ENCODE data around the gene TGM2.

TGM2 gene

DNA sequence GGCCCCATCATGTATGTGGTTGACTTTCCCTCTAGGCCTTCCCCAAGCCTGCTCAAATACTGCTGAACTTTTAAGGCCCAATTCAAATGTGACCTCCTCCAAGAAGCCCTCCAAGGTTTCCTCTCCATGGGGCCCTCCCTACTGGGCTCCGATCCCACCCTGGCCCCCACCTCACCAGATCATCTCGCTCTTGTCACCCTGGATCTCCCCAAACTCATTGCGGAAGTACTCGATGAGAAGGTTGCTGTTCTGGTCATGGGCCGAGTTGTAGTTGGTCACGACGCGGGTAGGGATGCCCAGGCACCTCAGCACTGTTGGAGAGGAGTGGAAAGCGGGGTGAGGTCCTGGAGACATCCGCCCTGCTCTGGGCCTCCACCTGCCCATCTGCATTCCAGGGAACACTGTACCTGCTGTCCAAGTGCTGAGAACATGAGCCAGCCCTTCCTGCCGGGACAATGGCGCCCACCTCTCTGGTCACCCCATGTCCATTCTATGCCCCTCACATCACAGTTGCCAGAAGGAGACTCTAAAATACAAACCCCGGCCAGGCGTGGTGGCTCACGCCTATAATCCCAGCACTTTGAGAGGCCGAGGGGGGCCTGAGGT lies 23.1 kb downstream of the TGM2 start:
- no peak for DNase-seq

GRCh38 chr20:38141204-38141888 lies 23.7 kb downstream of the TGM2 start:
- no peak for DNase-seq

- no peak for DNase-seq
Measured at GRCh38 chr20:38139977-38140753, 24.9 kb downstream of the TGM2 start.

DNA sequence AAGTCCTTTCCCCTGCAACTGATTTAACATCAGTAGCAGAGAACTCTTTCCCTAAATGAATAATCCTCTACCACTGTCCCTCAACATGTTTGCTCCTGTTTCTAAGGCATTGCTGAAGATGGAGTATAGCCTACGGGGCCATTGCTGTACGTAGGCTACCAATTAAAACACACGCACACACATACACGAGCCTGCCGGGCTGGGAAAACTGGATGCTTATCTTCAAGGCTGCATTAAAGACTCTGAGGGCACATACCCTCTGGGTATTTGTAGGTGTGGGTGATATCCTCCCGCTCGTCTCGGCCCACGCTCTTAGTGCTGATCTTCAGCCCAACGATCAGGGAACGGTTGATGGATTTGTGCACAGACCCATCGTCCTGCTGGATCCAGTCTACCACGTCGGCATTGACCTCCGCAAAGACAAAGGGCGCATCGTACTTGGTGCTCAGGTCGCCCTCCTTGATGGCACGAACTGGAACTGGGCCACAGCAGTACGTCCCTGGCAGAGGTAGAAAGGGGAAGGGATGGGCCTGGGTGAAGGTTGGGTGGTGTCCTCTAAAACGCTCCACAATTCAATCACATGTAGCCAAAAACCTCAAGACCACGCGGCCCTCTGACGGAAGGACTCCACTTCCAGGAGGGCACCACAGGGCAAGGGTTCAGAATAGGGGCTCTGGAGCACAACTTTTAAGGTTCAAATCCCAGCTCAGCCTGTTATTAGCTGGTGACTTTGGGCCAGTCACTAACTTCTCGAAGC lies 25.7 kb downstream of the TGM2 start:
- no peak for DNase-seq

GRCh38 chr20:38138086-38138778 lies 26.8 kb downstream of the TGM2 start:
- DNase-seq = no peak

DNA sequence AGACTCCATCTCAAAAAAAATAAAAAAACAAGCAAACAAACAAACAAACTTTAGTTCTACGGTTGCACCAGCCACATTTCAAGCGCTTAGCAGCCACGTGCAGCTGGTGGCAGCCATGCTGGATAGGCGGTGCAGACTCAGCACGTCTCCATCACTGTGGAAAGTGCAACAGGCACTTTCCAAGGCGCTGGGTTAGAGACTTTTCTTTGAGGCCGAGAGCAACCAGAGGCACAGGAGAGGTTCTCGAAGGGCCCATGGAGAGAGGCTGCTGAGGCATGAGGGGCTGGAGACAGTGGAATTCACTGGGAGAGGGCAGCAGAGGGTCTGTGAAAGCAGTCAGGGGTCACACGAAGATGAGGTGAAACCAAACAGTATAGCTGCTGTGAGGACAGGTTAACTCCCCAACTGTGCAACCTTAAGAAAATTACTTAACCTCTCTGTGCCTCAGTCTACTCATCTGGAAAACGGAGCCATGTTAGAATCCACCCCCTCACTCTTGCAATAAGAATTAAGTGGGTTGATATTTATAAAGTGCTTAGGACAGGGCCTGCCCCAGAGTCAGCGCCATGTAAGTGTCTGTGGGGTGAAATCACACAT lies 27.5 kb downstream of the TGM2 start:
- DNase-seq = no peak

DNA sequence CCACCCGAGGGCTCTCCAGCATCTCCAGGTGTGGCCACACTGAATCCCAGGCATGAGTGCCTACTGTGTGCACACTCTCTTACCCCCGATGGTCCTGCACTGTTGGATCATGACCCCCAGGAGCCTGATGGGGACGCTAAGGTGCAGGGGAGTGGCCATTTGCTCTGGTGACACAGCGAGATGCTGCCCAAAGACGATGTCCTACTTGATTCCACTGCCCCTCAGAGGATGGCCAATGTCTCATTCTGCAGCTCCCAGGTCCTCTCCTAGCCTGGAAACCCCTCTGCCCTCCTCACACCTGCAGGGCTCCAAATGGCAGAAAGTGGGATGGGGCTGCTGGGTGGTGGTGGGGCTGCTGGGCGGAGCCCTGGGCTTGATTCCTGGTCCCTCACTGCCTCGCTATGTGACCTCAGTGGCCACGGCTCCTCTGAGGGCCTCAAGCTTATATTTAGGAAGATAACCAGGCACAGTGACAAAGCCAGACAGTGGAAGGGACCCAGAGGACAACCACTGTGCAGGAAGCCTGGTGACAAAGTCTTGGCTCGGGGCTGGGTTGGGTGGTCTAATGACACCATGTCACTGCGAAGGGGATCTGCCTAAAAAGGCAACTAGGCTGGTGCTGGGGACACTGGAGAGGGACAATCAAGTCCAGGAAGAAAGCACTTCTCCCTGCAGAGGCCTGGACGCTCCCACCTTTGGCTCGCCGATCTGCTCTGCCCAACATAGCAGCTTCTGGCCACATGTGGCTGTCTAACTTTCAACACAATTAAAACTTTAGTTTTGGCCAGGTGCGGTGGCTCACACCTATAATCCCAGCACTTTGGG lies 28.4 kb downstream of the TGM2 start:
- DNase-seq = no peak

- no peak for DNase-seq
Measured at GRCh38 chr20:38135651-38136420, 29.2 kb downstream of the TGM2 start.

GRCh38 chr20:38135271-38135650 lies 29.8 kb downstream of the TGM2 start:
- no peak for DNase-seq

- DNase-seq = no peak
Measured at GRCh38 chr20:38134427-38135270, 30.4 kb downstream of the TGM2 start.

GRCh38 chr20:38133680-38134426 lies 31.2 kb downstream of the TGM2 start:
- DNase-seq = no peak

DNA sequence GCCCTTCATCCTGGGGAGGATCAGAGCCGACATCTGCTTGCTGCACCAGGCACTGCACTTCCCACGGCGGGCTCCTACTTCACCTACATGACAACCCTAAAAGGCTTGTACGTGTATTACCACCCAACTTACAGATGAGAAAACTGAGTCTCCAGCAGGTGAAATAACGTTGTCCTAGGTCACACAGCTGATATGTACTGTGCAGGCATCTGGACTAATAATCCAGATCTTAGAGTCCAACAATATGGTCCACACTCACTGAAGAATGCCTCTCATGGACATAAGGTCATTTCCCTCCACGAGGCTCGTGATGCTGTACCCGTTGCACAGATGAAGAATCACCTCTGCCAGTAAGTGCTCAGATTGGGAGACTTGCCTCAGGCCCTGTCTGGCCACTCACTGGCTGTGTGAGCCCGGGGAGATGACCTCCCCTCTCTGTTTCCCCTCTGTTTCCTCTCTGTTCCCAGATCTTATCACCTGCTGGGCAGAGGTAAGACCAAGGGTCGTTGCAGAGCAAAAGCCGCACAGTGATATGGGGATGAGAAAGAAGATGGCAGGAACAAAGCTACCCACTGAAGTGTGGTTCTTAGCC lies 32.1 kb downstream of the TGM2 start:
- no peak for DNase-seq

GRCh38 chr20:38132156-38132909 lies 32.7 kb downstream of the TGM2 start:
- no peak for DNase-seq

DNA sequence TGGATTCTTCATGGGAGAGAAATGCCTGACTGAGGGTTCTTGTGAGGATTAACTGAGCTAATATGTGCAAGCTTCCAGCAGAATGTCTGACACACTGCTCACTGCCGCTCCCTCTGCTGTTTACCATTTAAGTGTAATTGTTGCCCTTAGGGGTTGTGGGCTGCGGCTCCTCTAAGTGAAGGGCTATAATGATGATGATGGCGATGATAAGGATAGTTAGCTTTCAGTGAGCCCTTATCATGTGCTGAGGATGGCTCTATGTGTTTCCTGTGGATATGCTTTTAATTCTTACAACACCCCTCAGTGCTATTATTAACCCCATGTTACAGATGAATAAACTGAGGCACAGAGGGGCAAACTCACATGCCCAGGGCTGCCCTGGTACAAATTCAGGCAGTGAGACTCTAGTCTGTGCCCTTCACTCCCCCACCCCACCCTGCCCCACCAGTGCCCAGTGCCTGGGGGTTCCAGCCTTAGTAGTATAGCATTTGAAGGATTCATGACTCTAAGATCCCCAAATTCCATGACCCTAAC lies 33.4 kb downstream of the TGM2 start:
- no peak for DNase-seq

GRCh38 chr20:38130687-38131587 lies 34.1 kb downstream of the TGM2 start:
- DNase-seq = no peak

DNA sequence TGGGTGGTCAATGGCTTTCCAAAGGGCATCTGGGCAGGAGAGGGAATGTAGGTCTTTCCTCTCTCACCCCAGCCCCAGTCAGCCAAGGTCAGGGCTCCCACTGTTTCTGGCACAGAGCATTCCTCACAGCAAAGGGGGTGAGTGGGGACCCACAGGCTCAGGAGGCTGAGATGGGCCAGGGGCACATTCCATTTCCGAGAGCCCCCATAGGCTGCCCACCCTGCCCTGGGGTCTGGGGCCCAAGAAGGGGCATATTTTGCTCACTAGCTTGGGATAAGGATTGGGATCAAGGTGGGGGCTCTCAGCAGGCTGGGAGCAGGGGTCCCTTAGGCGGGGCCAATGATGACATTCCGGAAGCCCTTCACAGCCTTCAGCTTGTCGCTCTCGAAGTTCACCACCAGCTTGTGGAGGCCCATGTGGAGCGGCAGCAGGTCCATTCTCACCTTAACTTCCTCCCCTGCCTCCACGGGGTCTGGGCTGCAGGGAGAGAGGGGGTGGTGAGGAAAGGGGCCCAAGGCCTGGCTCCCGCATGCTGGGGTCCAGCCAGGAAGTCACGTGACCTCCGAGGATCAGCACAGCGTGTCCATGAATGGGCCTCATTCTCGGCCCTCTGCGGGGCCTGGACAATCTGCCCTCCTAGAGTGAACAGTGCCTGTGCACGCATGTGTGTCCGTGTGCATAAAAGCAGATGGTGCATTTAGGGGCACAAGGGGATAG lies 35.0 kb downstream of the TGM2 start:
- no peak for DNase-seq

Data from NCI-H1105 (cell line).